ENCODE measurements around the gene ORMDL2.

The ORMDL2 gene

GRCh38 chr12:55817345-55818139 is at the start of gene ORMDL2, which contains the start of gene SARNP:
Gene ORMDL2, plus strand, starts transcription at chr12:55818041. Its CDS starts 959 bp downstream, at chr12:55819000.
Gene SARNP, minus strand, starts transcription at chr12:55817724. Its CDS starts 23 bp downstream, at chr12:55817701.
- peak; percentile 99 for DNase-seq

- DNase-seq: no peak
These were observed 46.1 kb upstream of the ORMDL2 start for GRCh38 chr12:55771736-55772135.

- no peak for DNase-seq
These were observed 40.0 kb upstream of the ORMDL2 start for GRCh38 chr12:55777856-55778255.

GRCh38 chr12:55780685-55781084 is 37.2 kb upstream of the ORMDL2 start:
- no peak for DNase-seq

GRCh38 chr12:55788546-55788945 is 29.3 kb upstream of the ORMDL2 start:
- no peak for DNase-seq

- DNase-seq: no peak
These were observed 28.7 kb upstream of the ORMDL2 start for GRCh38 chr12:55789171-55789570.

- DNase-seq: no peak
These were observed 27.9 kb upstream of the ORMDL2 start for GRCh38 chr12:55789893-55790292.

GRCh38 chr12:55795950-55796349 is 21.9 kb upstream of the ORMDL2 start:
- DNase-seq: no peak

- peak; percentile 11 to 14 for DNase-seq
These were observed 20.8 kb upstream of the ORMDL2 start for GRCh38 chr12:55797068-55797467.

- no peak for DNase-seq
These were observed 20.3 kb upstream of the ORMDL2 start for GRCh38 chr12:55797550-55797949.

- no peak for DNase-seq
These were observed 10.9 kb upstream of the ORMDL2 start for GRCh38 chr12:55806982-55807381.

GRCh38 chr12:55809274-55809673 is 8.6 kb upstream of the ORMDL2 start:
- no peak for DNase-seq

- DNase-seq: no peak
These were observed 5.8 kb upstream of the ORMDL2 start for GRCh38 chr12:55812088-55812487.

GRCh38 chr12:55814257-55814656 is 3.6 kb upstream of the ORMDL2 start:
- DNase-seq: no peak

GRCh38 chr12:55815473-55815872 is 2.4 kb upstream of the ORMDL2 start:
- no peak for DNase-seq

- no peak for DNase-seq
These were observed 928 bp upstream of the ORMDL2 start for GRCh38 chr12:55816881-55817344.

GRCh38 chr12:55818140-55818728 is 393 bp downstream of the ORMDL2 start:
- peak; percentile 72 to 74 for DNase-seq

- no peak for DNase-seq
These were observed 1.0 kb downstream of the ORMDL2 start for GRCh38 chr12:55818886-55819285.

GRCh38 chr12:55820679-55821078 is 2.8 kb downstream of the ORMDL2 start:
- peak; percentile 38 to 43 for DNase-seq

GRCh38 chr12:55822228-55822627 is 4.4 kb downstream of the ORMDL2 start:
- DNase-seq: no peak

- DNase-seq: no peak
These were observed 5.6 kb downstream of the ORMDL2 start for GRCh38 chr12:55823419-55823818.

- DNase-seq: no peak
These were observed 6.9 kb downstream of the ORMDL2 start for GRCh38 chr12:55824726-55825125.

GRCh38 chr12:55827806-55828205 is 10.0 kb downstream of the ORMDL2 start:
- no peak for DNase-seq

- no peak for DNase-seq
These were observed 10.5 kb downstream of the ORMDL2 start for GRCh38 chr12:55828357-55828756.

All from AML-193 (cell line).